Activated CD4-positive, alpha-beta T cell treated with anti-CD3 and anti-CD28 coated beads for 36 hours (primary cell): ENCODE data around the gene HIGD2A. TPM values are rescaled to one million over a fixed set of nuclear protein-coding genes. Genes with fewer than 3 reads are reported as not detected.

Experiments
- ATAC-seq: fragments of 200-7000 bp; cut with Tn5 transposase; one replicate; pipeline ENCODE4 v1.10.0; 2021; ENCODE audit warnings: mild to moderate bottlenecking, moderate library complexity
- CTCF ChIA-PET: fragments of 350-600 bp; sonication (Branson Sonifier 250); formaldehyde crosslinking; loops from one replicate; lab custom pipeline; 2021; ENCODE audit warnings: antibody characterized with exemption; lab: Charles Lee
- POLR2A ChIA-PET: fragments of 350-600 bp; sonication (Branson Sonifier 250); formaldehyde crosslinking; loops from one replicate; lab custom pipeline; 2021; ENCODE audit warnings: antibody characterized with exemption, inconsistent platforms; lab: Charles Lee
- DNase-seq: peaks from one replicate; pipeline ENCODE4 v3.0.0-alpha.2; 2020
- H3K27ac Mint-ChIP-seq: one replicate; pipeline ENCODE4 v1.8.0; 2021; ENCODE audit warnings: mixed read lengths
- H3K27me3 Mint-ChIP-seq: one replicate; pipeline ENCODE4 v1.8.0; 2021; ENCODE audit warnings: mixed read lengths
- H3K36me3 Mint-ChIP-seq: one replicate; pipeline ENCODE4 v1.8.0; 2021; ENCODE audit warnings: low read depth, mixed read lengths
- H3K4me1 Mint-ChIP-seq: one replicate; pipeline ENCODE4 v1.8.0; 2021; ENCODE audit warnings: mixed read lengths
- H3K4me3 Mint-ChIP-seq: one replicate; pipeline ENCODE4 v1.8.0; 2021; ENCODE audit warnings: mild to moderate bottlenecking, moderate library complexity, mixed read lengths
- H3K9me3 Mint-ChIP-seq: one replicate; pipeline ENCODE4 v1.8.0; 2021; ENCODE audit warnings: low read depth, mixed read lengths
- intact Hi-C, 2 experiments: fragments of 100-400 bp; cut with DNase I in 1 of 2; cut with micrococcal nuclease in 1 of 2; formaldehyde crosslinking; loops; one replicate each; pipeline versions ENCODE4 v1.14.2 to v1.15.1; 2022 to 2024; cut with DNase I, micrococcal nuclease
- total RNA-seq, 2 experiments: library from RNA; stranded (reverse); gene quantifications; one replicate each; pipeline ENCODE4 v1.2.3, GENCODE V29; 2021

The HIGD2A gene
- total RNA-seq, 2 experiments from 2014 or later: 104 to 140 TPM

GRCh38 chr5:176359658-176360057 lies 28.9 kb upstream of the HIGD2A start:
- intact Hi-C loops: loop anchor here (2.0 to 10.0 kb wide), 5 partner anchors 122 to 995 kb away; partner anchors contain the start of genes RNF44 (in 2 of the 2), SIMC1 (in 2 of the 2), LMAN2 (in 1 of the 2) and NSD1 (in 1 of the 2)
- peak overlapping the region; percentile 80 for H3K27ac Mint-ChIP-seq
- DNase-seq (peak; percentile 15), ATAC-seq (no peak)
- peaks cover 30% of the 10 kb centered on the region for H3K36me3 Mint-ChIP-seq
- H3K4me3 Mint-ChIP-seq: peak overlapping the region; percentile 69
- H3K4me1 Mint-ChIP-seq: peaks cover 31% of the 10 kb centered on the region
- ChIA-PET CTCF (interaction anchor here (0.5 kb wide), 1 partner anchor 30 kb away, joined by 4 read pairs; no protein-coding TSS in a partner anchor), POLR2A (interaction anchor here (0.7 to 1.1 kb wide), 2 partner anchors 11 to 27 kb away, joined by 3 to 4 read pairs; no protein-coding TSS in a partner anchor)
- H3K9me3 Mint-ChIP-seq: no peaks in the 10 kb centered on the region
- no peaks in the 10 kb centered on the region for H3K27me3 Mint-ChIP-seq

GRCh38 chr5:176360894-176361436 lies 27.6 kb upstream of the HIGD2A start:
- CTCF ChIA-PET: interaction anchor here (1.2 kb wide), 1 partner anchor 12 kb away, joined by 4 read pairs; no protein-coding TSS in a partner anchor
- Mint-ChIP-seq H3K4me1 (peaks cover 28% of the 10 kb centered on the region), H3K4me3 (peak overlapping the region; percentile 95), H3K9me3 (no peaks in the 10 kb centered on the region), H3K36me3 (peaks cover 26% of the 10 kb centered on the region), H3K27ac (peak overlapping the region; percentile 94), H3K27me3 (no peaks in the 10 kb centered on the region)
- DNase-seq: peak; percentile 43
- ATAC-seq: peak; percentile 6
- POLR2A ChIA-PET: interaction anchor here (1.1 to 1.9 kb wide), 2 partner anchors 9 to 28 kb away, joined by 4 read pairs; no protein-coding TSS in a partner anchor
- intact Hi-C loops: loop anchor here (1.0 to 10.0 kb wide), 7 partner anchors 28 to 994 kb away; partner anchors contain the start of genes FAF2 (in 2 of the 2), RNF44 (in 2 of the 2), SIMC1 (in 2 of the 2) and LMAN2 (in 1 of the 2)

GRCh38 chr5:176361437-176362232 lies 26.9 kb upstream of the HIGD2A start, which contains the start of gene KIAA1191:
Gene KIAA1191, minus strand, starts transcription at chr5:176361764. Its CDS starts 2,256 bp downstream, at chr5:176359508.
- CTCF ChIA-PET: interaction anchor here (1.2 to 1.6 kb wide), 2 partner anchors 11 to 19 kb away, joined by 3 to 4 read pairs; no protein-coding TSS in a partner anchor
- intact Hi-C loops: loop anchor here (1.0 to 10.0 kb wide), 7 partner anchors 28 to 993 kb away; partner anchors contain the start of genes FAF2 (in 2 of the 2), RNF44 (in 2 of the 2), SIMC1 (in 2 of the 2) and LMAN2 (in 1 of the 2)

GRCh38 chr5:176362233-176362490 lies 26.4 kb upstream of the HIGD2A start:
- H3K27ac Mint-ChIP-seq: peak overlapping the region; percentile 94
- peak overlapping the region; percentile 95 for H3K4me3 Mint-ChIP-seq
- POLR2A ChIA-PET: interaction anchor here (1.9 kb wide), 1 partner anchor 10 kb away, joined by 4 read pairs; no protein-coding TSS in a partner anchor
- H3K36me3 Mint-ChIP-seq: peaks cover 26% of the 10 kb centered on the region
- H3K4me1 Mint-ChIP-seq: peaks cover 34% of the 10 kb centered on the region
- intact Hi-C loops: loop anchor here (5.0 to 10.0 kb wide), 4 partner anchors 125 to 993 kb away; partner anchors contain the start of genes SIMC1 (in 2 of the 2), LMAN2 (in 1 of the 2), NSD1 (in 1 of the 2) and RGS14 (in 1 of the 2)
- DNase-seq (no peak), ATAC-seq (no peak)
- H3K27me3 Mint-ChIP-seq: no peaks in the 10 kb centered on the region
- no peaks in the 10 kb centered on the region for H3K9me3 Mint-ChIP-seq
- CTCF ChIA-PET: interaction anchor here (0.9 to 1.6 kb wide), 3 partner anchors 10 to 86 kb away, joined by 3 to 4 read pairs (median 3); partner anchors contain the start of gene FAF2

More at GRCh38 chr5:176361437-176362232, 26.9 kb upstream of the HIGD2A start, which contains the start of gene KIAA1191:
- POLR2A ChIA-PET: interaction anchor here (1.1 to 1.9 kb wide), 2 partner anchors 10 to 28 kb away, joined by 4 read pairs; no protein-coding TSS in a partner anchor
- DNase-seq (peak; percentile 97), ATAC-seq (peak; percentile 91)
- H3K4me1 Mint-ChIP-seq: peaks cover 32% of the 10 kb centered on the region
- no peaks in the 10 kb centered on the region for H3K9me3 Mint-ChIP-seq
- H3K27me3 Mint-ChIP-seq: no peaks in the 10 kb centered on the region
- H3K27ac Mint-ChIP-seq: peak within 1 kb of the TSS; percentile 94
- peak within 1 kb of the TSS; percentile 95 for H3K4me3 Mint-ChIP-seq
- peaks cover 23% of the 10 kb centered on the region for H3K36me3 Mint-ChIP-seq

- intact Hi-C loops: loop anchor here (1.0 to 10.0 kb wide), 6 partner anchors 23 to 990 kb away; partner anchors contain the start of genes HIGD2A (in 2 of the 2), NOP16 (in 2 of the 2), SIMC1 (in 2 of the 2) and CLTB (in 1 of the 2)
- Mint-ChIP-seq H3K4me3 (peak overlapping the region; percentile 74), H3K4me1 (peaks cover 22% of the 10 kb centered on the region), H3K27me3 (no peaks in the 10 kb centered on the region), H3K9me3 (no peaks in the 10 kb centered on the region), H3K27ac (peak overlapping the region; percentile 70), H3K36me3 (peaks cover 19% of the 10 kb centered on the region)
- CTCF ChIA-PET: no interaction called here
- ATAC-seq (no peak), DNase-seq (no peak)
- POLR2A ChIA-PET: interaction anchor here (0.6 kb wide), 1 partner anchor 24 kb away, joined by 5 read pairs; no protein-coding TSS in a partner anchor
Observed at GRCh38 chr5:176364765-176365350, 23.7 kb upstream of the HIGD2A start.

GRCh38 chr5:176365351-176366231 lies 23.0 kb upstream of the HIGD2A start, which contains the start of gene ARL10:
Gene ARL10, plus strand, starts transcription at chr5:176365487. Its CDS starts 77 bp downstream, at chr5:176365564.
- ATAC-seq: peak; percentile 31
- ChIA-PET CTCF (no interaction called here), POLR2A (no interaction called here)
- Mint-ChIP-seq H3K4me3 (peak within 1 kb of the TSS; percentile 74), H3K27ac (peak within 1 kb of the TSS; percentile 76), H3K4me1 (peaks cover 21% of the 10 kb centered on the region), H3K36me3 (peaks cover 18% of the 10 kb centered on the region), H3K9me3 (no peaks in the 10 kb centered on the region), H3K27me3 (no peaks in the 10 kb centered on the region)
- intact Hi-C loops: loop anchor here (1.0 to 10.0 kb wide), 3 partner anchors 23 to 989 kb away; partner anchors contain the start of genes HIGD2A (in 2 of the 2), NOP16 (in 2 of the 2), CLTB (in 1 of the 2) and LMAN2 (in 1 of the 2)
- DNase-seq: peak; percentile 80

GRCh38 chr5:176366232-176366894 lies 22.2 kb upstream of the HIGD2A start:
- H3K27ac Mint-ChIP-seq: peak overlapping the region; percentile 76
- POLR2A ChIA-PET: no interaction called here
- ATAC-seq: no peak
- peaks cover 21% of the 10 kb centered on the region for H3K4me1 Mint-ChIP-seq
- intact Hi-C loops: loop anchor here in 1 of 2 experiments (10.0 kb wide), 1 partner anchor 988 kb away; the partner anchor contains the start of genes LMAN2 and RGS14
- H3K9me3 Mint-ChIP-seq: no peaks in the 10 kb centered on the region
- H3K36me3 Mint-ChIP-seq: peaks cover 20% of the 10 kb centered on the region
- peak overlapping the region; percentile 74 for H3K4me3 Mint-ChIP-seq
- CTCF ChIA-PET: no interaction called here
- no peak for DNase-seq
- H3K27me3 Mint-ChIP-seq: no peaks in the 10 kb centered on the region

GRCh38 chr5:176368726-176369125 lies 19.8 kb upstream of the HIGD2A start:
- ChIA-PET CTCF (interaction anchor here (0.6 to 1.1 kb wide), 3 partner anchors 13 to 289 kb away, joined by 3 to 4 read pairs (median 3); no protein-coding TSS in a partner anchor), POLR2A (no interaction called here)
- Mint-ChIP-seq H3K9me3 (no peaks in the 10 kb centered on the region), H3K27ac (no peak overlapping the region), H3K36me3 (peaks cover 21% of the 10 kb centered on the region), H3K27me3 (no peaks in the 10 kb centered on the region), H3K4me3 (no peak overlapping the region), H3K4me1 (peaks cover 9% of the 10 kb centered on the region)
- no peak for DNase-seq
- no peak for ATAC-seq
- intact Hi-C loops: loop anchor here in 1 of 2 experiments (10.0 kb wide), 1 partner anchor 986 kb away; the partner anchor contains the start of genes LMAN2 and RGS14
